SH-SY5Y (cell line): ENCODE measurements around the gene ADCY7.

Experiments used
- GATA2 ChIP-seq: IDR thresholded peaks from 2 replicates; pipeline ENCODE4 v1.6.1; 2011; ENCODE audit warnings: mild to moderate bottlenecking, low read depth, low read length
- GATA3 ChIP-seq: IDR thresholded peaks from 2 replicates; pipeline ENCODE4 v1.6.1; 2011; ENCODE audit warnings: low read depth, mild to moderate bottlenecking, low read length, moderate library complexity

DNA sequence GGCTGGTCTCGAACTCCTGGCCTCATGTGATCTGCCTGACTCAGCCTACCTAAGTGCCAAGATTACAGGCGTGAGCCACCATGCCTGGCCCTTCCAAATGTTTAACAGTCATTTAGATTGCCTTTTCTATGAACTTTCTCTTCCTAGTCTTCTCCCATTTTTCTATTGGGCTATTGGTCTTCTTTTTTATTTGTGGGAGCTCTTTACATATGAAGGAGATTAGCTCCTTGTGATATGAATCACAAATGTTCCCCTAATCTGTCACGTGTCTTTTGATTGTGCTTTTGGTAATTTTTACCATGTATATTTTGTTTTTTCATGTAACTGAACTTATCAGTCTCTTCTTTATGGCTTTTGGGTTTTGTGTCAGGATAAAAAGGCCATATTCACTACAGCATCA is 11.9 kb downstream of the ADCY7 start:
- no peak for TF ChIP-seq GATA2
- no peak for TF ChIP-seq GATA3
